Endothelial cell of umbilical vein (primary cell): ENCODE data around the gene C2CD4D. TPM values are rescaled to one million over a fixed set of nuclear protein-coding genes. Genes with fewer than 3 reads are reported as not detected.

Source experiments
- BruUV-seq: library from RNA; stranded (reverse); fragments of 400-500 nt; replicated peaks from 2 replicates; lab custom pipeline; 2021; lab: Mats Ljungman, UMichigan
- CTCF ChIA-PET: fragments of 300-600, 350-600 bp; sonication (Branson Sonifier 250); formaldehyde crosslinking; loops from one replicate; lab custom pipeline; 2021; ENCODE audit warnings: antibody characterized with exemption, inconsistent platforms; lab: Charles Lee
- POLR2A ChIA-PET: fragments of 300-600, 350-600 bp; sonication (Branson Sonifier 250); formaldehyde crosslinking; loops from one replicate; lab custom pipeline; 2021; ENCODE audit warnings: antibody characterized with exemption, inconsistent platforms; lab: Charles Lee
- DNase-seq: peaks from one replicate; pipeline ENCODE4 v3.0.0-alpha.2; 2011; ENCODE audit warnings: low read depth, low spot score
- FAIRE-seq: peaks from 2 replicates; lab custom pipeline; 2011; peaks lifted over from hg19 to GRCh38; lab: Jason Lieb, UNC
- H2AFZ ChIP-seq: 2 replicates; pipeline ENCODE4 v1.6.0; 2012; ENCODE audit warnings: low read depth, low read length, control low read depth, inconsistent platforms
- H3K27ac ChIP-seq: 2 replicates; pipeline ENCODE4 v1.5.1; 2011; ENCODE audit warnings: low read depth, mild to moderate bottlenecking, control low read depth, low read length, moderate library complexity; ENCODE audit not compliant: insufficient read depth
- H3K27me3 ChIP-seq, 2 experiments: 2 replicates each; pipeline versions ENCODE4 v1.6.0 to v1.6.1; 2011; ENCODE audit warnings: low read length in 2 of 2, mixed read lengths in 1 of 2; ENCODE audit not compliant: control insufficient read depth in 2 of 2, insufficient read depth in 2 of 2
- H3K36me3 ChIP-seq, 2 experiments: 2 replicates in 1 of 2; 3 replicates in 1 of 2; pipeline ENCODE4 v1.5.1; 2011; ENCODE audit warnings: low read length in 2 of 2, mild to moderate bottlenecking in 1 of 2, moderate library complexity in 1 of 2; ENCODE audit not compliant: control insufficient read depth in 2 of 2, insufficient read depth in 2 of 2; ENCODE audit errors: extremely low read depth in 1 of 2
- H3K4me1 ChIP-seq: 3 replicates; pipeline ENCODE4 v1.5.1; 2011; ENCODE audit warnings: mild to moderate bottlenecking, low read length; ENCODE audit not compliant: control insufficient read depth, insufficient read depth; ENCODE audit errors: extremely low read depth
- H3K4me2 ChIP-seq: 2 replicates; pipeline ENCODE4 v1.6.1; 2011; ENCODE audit warnings: low read length, control low read depth, mixed read lengths; ENCODE audit not compliant: insufficient read depth
- H3K4me3 ChIP-seq, 3 experiments: fragments of 200-600 bp in 1 of 3; sonication (generic), shearing (Covaris generic) in 1 of 3; replicated peaks in 1 of 3; 2 replicates each; pipeline ENCODE4 v1.5.1; 2011 to 2016; ENCODE audit warnings: control low read depth in 3 of 3, low read length in 3 of 3, mild to moderate bottlenecking in 2 of 3, inconsistent platforms in 1 of 3, low read depth in 1 of 3, moderate library complexity in 1 of 3; ENCODE audit not compliant: insufficient read depth in 1 of 3
- H3K79me2 ChIP-seq: 2 replicates; pipeline ENCODE4 v1.6.0; 2012; ENCODE audit warnings: low read length, inconsistent platforms; ENCODE audit not compliant: control insufficient read depth, insufficient read depth
- H3K9ac ChIP-seq: replicated peaks from 2 replicates; pipeline ENCODE3; 2011; ENCODE audit warnings: low read length, control low read depth; ENCODE audit not compliant: insufficient read depth; ENCODE audit errors: extremely low read depth
- H3K9me1 ChIP-seq: replicated peaks from 3 replicates; pipeline ENCODE4 v1.6.0; 2011; ENCODE audit warnings: mild to moderate bottlenecking, low read length; ENCODE audit not compliant: control insufficient read depth, insufficient read depth; ENCODE audit errors: extremely low read depth
- H3K9me3 ChIP-seq: replicated peaks from 2 replicates; pipeline ENCODE4 v1.5.1; 2012; ENCODE audit warnings: low read length, inconsistent platforms; ENCODE audit not compliant: control insufficient read depth, insufficient read depth
- H4K20me1 ChIP-seq: replicated peaks from 2 replicates; pipeline ENCODE3; 2011; ENCODE audit warnings: mild to moderate bottlenecking, low read length; ENCODE audit not compliant: control insufficient read depth, insufficient read depth; ENCODE audit errors: extremely low read depth
- CTCF ChIP-seq, 2 donors: IDR thresholded peaks; 1 replicate in 1 of 2; 2 replicates in 1 of 2; pipeline ENCODE4 v1.5.1; 2011; ENCODE audit warnings: low read length in 2 of 2, mild to moderate bottlenecking in 2 of 2, moderate library complexity in 2 of 2, control low read depth in 1 of 2, inconsistent platforms in 1 of 2, low read depth in 1 of 2; ENCODE audit not compliant: insufficient read depth in 1 of 2; ENCODE audit errors: extremely low read depth in 1 of 2
- EZH2 ChIP-seq: IDR thresholded peaks from 2 replicates; pipeline ENCODE4 v1.6.1; 2012; ENCODE audit warnings: borderline replicate concordance, low read depth, mild to moderate bottlenecking, moderate library complexity, low read length, inconsistent platforms; ENCODE audit not compliant: severe bottlenecking
- FOS ChIP-seq: IDR thresholded peaks from 2 replicates; pipeline ENCODE4 v1.6.1; 2011; ENCODE audit warnings: mild to moderate bottlenecking, low read length, moderate library complexity, borderline replicate concordance; ENCODE audit not compliant: insufficient read depth
- GATA2 ChIP-seq: IDR thresholded peaks from 2 replicates; pipeline ENCODE4 v1.7.0; 2011; ENCODE audit warnings: low read depth, mild to moderate bottlenecking, moderate library complexity, mixed read lengths, low read length; ENCODE audit not compliant: insufficient read length, insufficient read depth
- JUN ChIP-seq: IDR thresholded peaks from 2 replicates; pipeline ENCODE4 v1.6.1; 2011; ENCODE audit warnings: borderline replicate concordance, low read depth; ENCODE audit not compliant: insufficient read length, insufficient read depth
- MAX ChIP-seq: IDR thresholded peaks from 2 replicates; pipeline ENCODE4 v1.6.1; 2011; ENCODE audit not compliant: insufficient read depth, insufficient read length
- MYC ChIP-seq: IDR thresholded peaks from one replicate; pipeline ENCODE4 v1.6.1; 2011; ENCODE audit warnings: mild to moderate bottlenecking, low read depth, low read length
- POLR2A ChIP-seq: IDR thresholded peaks from 2 replicates; pipeline ENCODE4 v1.6.1; 2012; ENCODE audit warnings: low read depth, mild to moderate bottlenecking, control low read depth, low read length
- POLR2AphosphoS5 ChIP-seq: IDR thresholded peaks from 2 replicates; pipeline ENCODE4 v1.6.1; 2012; ENCODE audit warnings: low read depth, mild to moderate bottlenecking, control low read depth, low read length, moderate library complexity; ENCODE audit not compliant: insufficient read depth
- dilution Hi-C: fragments of 300-500 bp; cut with MboI; formaldehyde crosslinking; loops from one replicate; pipeline ENCODE4 v1.15.0; 2019; ENCODE audit warnings: low sequenced_read_pairs; ENCODE audit not compliant: extremely low pct_ligation_motif_present
- intact Hi-C: fragments of 100-400 bp; cut with micrococcal nuclease; formaldehyde crosslinking; loops from one replicate; pipeline ENCODE4 v1.10.0; 2022
- polyA plus RNA-seq, 4 experiments: library from polyadenylated mRNA; depleted of rRNA in 3 of 4; stranded (reverse) in 3 of 4; unstranded in 1 of 4; fragments of >200 nt; gene quantifications; 2 replicates each; pipeline versions ENCODE4 v1.2.1 to v1.2.3, GENCODE V29; 2011 to 2012; ENCODE audit warnings: missing spikeins in 1 of 4
- total RNA-seq: library from RNA; stranded (reverse); gene quantifications from 2 replicates; pipeline ENCODE4 v1.2.3, GENCODE V29; 2021

The C2CD4D gene
- total and polyA plus RNA-seq, 2 donors (not counting 3 experiments of a cell fraction or from before 2014, with no cell fraction given) = not detected

- Histone ChIP-seq H3K79me2 (no peaks in the 10 kb centered on the region), H3K4me2 (no peak overlapping the region), H3K4me1 (no peaks in the 10 kb centered on the region), H3K9me3 (no peaks in the 10 kb centered on the region), H3K27me3 (peaks cover 3 to 5% of the 10 kb centered on the region in 2 experiments), H3K27ac (no peak overlapping the region), H3K36me3 (no peaks in the 10 kb centered on the region), H3K9me1 (no peaks in the 10 kb centered on the region), H4K20me1 (no peaks in the 10 kb centered on the region), H3K4me3 (no peak overlapping the region), H2AFZ (no peak overlapping the region), H3K9ac (no peak overlapping the region)
- no peak for DNase-seq
- BruUV-seq = no TSS peak
- FAIRE-seq = no peak
- POLR2A ChIA-PET = no interaction called here
- CTCF ChIA-PET = interaction anchor here (1.0 to 2.5 kb wide), 2 partner anchors 11 to 23 kb away, joined by 3 to 8 read pairs; no protein-coding TSS in a partner anchor
- intact Hi-C loops = no loop called here
- TF ChIP-seq CTCF (IDR thresholded peaks at IDR 0.05; ENCODE audit: extremely low read depth in 1 of 2, insufficient read depth in 1 of 2, low read depth in 1 of 2, low read length in 2 of 2) (no peak), POLR2A (no peak), JUN (no peak), MAX (no peak), EZH2 (no peak), POLR2AphosphoS5 (no peak), GATA2 (no peak), FOS (no peak), MYC (no peak)
- dilution Hi-C loops = no loop called here
Measured at GRCh38 chr1:151813271-151813977, 26.2 kb downstream of the C2CD4D start.
